ENCODE results near the gene DLG5. TPM values are rescaled to one million over a fixed set of nuclear protein-coding genes. Genes with fewer than 3 reads are reported as not detected.

DLG5 gene
- total RNA-seq, 2 experiments from 2014 or later = 2.1 to 2.3 TPM

- POLR2A ChIA-PET = no interaction called here
- Mint-ChIP-seq H3K9me3 (ENCODE audit: low read depth) (no peaks in the 10 kb centered on the region), H3K27ac (no peak overlapping the region), H3K4me1 (no peaks in the 10 kb centered on the region), H3K27me3 (no peaks in the 10 kb centered on the region), H3K4me3 (no peak overlapping the region), H3K36me3 (ENCODE audit: low read depth) (no peaks in the 10 kb centered on the region)
- ATAC-seq = no peak
- intact Hi-C loops (cut with DNase I, micrococcal nuclease) = no loop called here
- no peak for DNase-seq
- CTCF ChIA-PET = no interaction called here
These were observed 135.0 kb downstream of the DLG5 start for GRCh38 chr10:77791506-77791905.

DNA sequence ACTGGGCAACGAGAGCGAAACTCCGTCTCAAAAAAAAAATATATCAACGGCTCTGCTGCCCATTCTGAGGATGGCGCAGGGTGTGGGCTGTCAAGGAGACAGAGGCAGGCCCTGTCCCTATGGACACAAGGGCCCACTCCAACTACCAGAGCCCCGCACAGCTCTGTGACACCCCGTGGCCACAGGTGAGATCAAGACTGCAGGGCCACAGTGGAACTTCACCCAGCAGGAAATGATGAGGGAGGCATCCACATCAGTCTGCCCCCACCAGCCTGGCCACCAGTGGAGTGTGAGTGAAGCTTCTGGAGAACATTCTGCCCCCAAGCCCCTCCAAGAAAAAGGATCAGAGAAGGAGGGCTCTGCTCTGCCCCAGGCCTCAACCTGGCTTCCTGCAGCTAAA, 136.7 kb downstream of the DLG5 start:
- ChIA-PET CTCF (interaction anchor here (0.8 kb wide), 1 partner anchor 12 kb away, joined by 3 read pairs; no protein-coding TSS in a partner anchor), POLR2A (no interaction called here)
- Mint-ChIP-seq H3K36me3 (ENCODE audit: low read depth) (peaks cover 1% of the 10 kb centered on the region), H3K4me3 (no peak overlapping the region), H3K4me1 (no peaks in the 10 kb centered on the region), H3K9me3 (ENCODE audit: low read depth) (no peaks in the 10 kb centered on the region), H3K27me3 (no peaks in the 10 kb centered on the region), H3K27ac (no peak overlapping the region)
- intact Hi-C loops (cut with DNase I, micrococcal nuclease) = no loop called here
- ATAC-seq (no peak), DNase-seq (no peak)

DNA sequence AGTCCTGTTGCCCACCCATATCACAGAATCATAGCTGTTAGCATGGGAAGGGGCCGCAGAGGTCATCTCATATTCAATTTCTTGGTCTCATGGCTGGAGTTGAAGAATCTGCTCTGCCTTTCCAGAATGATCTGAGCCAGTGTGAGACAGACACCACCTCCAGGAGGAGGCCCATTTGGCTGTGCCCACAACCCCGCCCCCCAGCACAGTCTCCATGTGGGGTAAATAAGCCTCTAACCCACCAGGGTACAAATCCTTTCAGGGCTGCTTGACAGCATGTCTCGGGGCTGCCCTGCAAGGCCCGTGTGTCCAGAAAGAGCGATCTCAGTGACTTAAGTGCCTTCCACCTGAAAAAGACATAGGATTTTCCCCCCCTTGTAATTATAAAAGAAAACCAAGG, 137.5 kb downstream of the DLG5 start:
- intact Hi-C loops (cut with DNase I, micrococcal nuclease) = no loop called here
- peaks cover 1% of the 10 kb centered on the region for H3K36me3 Mint-ChIP-seq (ENCODE audit: low read depth)
- POLR2A ChIA-PET = no interaction called here
- no peak overlapping the region for H3K27ac Mint-ChIP-seq
- no peaks in the 10 kb centered on the region for H3K27me3 Mint-ChIP-seq
- DNase-seq (no peak), ATAC-seq (no peak)
- no peak overlapping the region for H3K4me3 Mint-ChIP-seq
- no peaks in the 10 kb centered on the region for H3K4me1 Mint-ChIP-seq
- no peaks in the 10 kb centered on the region for H3K9me3 Mint-ChIP-seq (ENCODE audit: low read depth)
- CTCF ChIA-PET = interaction anchor here (0.8 kb wide), 1 partner anchor 11 kb away, joined by 3 read pairs; no protein-coding TSS in a partner anchor

GRCh38 chr10:77788496-77789010, 138.0 kb downstream of the DLG5 start:
- no peak for ATAC-seq
- intact Hi-C loops (cut with DNase I, micrococcal nuclease) = no loop called here
- Mint-ChIP-seq H3K27me3 (no peaks in the 10 kb centered on the region), H3K9me3 (ENCODE audit: low read depth) (no peaks in the 10 kb centered on the region), H3K36me3 (ENCODE audit: low read depth) (peaks cover 1% of the 10 kb centered on the region), H3K4me3 (no peak overlapping the region), H3K27ac (no peak overlapping the region), H3K4me1 (no peaks in the 10 kb centered on the region)
- ChIA-PET CTCF (interaction anchor here (0.6 kb wide), 2 partner anchors 58 to 1784 kb away, joined by 3 to 5 read pairs; no protein-coding TSS in a partner anchor), POLR2A (no interaction called here)
- no peak for DNase-seq

- DNase-seq (no peak), ATAC-seq (no peak)
- Mint-ChIP-seq H3K4me3 (no peak overlapping the region), H3K27me3 (no peaks in the 10 kb centered on the region), H3K36me3 (ENCODE audit: low read depth) (peaks cover 1% of the 10 kb centered on the region), H3K27ac (no peak overlapping the region), H3K4me1 (no peaks in the 10 kb centered on the region), H3K9me3 (ENCODE audit: low read depth) (no peaks in the 10 kb centered on the region)
- ChIA-PET POLR2A (no interaction called here), CTCF (interaction anchor here (0.6 kb wide), 1 partner anchor 23 kb away, joined by 3 read pairs; no protein-coding TSS in a partner anchor)
- intact Hi-C loops (cut with DNase I, micrococcal nuclease) = no loop called here
These were observed 139.1 kb downstream of the DLG5 start for GRCh38 chr10:77787440-77787839.

GRCh38 chr10:77784856-77785255, 141.7 kb downstream of the DLG5 start:
- ChIA-PET CTCF (interaction anchor here (0.7 kb wide), 1 partner anchor 609 kb away, joined by 3 read pairs; no protein-coding TSS in a partner anchor), POLR2A (interaction anchor here (0.6 kb wide), 1 partner anchor 141 kb away, joined by 5 read pairs; no protein-coding TSS in a partner anchor)
- Mint-ChIP-seq H3K27me3 (no peaks in the 10 kb centered on the region), H3K4me3 (no peak overlapping the region), H3K9me3 (ENCODE audit: low read depth) (no peaks in the 10 kb centered on the region), H3K4me1 (no peaks in the 10 kb centered on the region), H3K27ac (no peak overlapping the region), H3K36me3 (ENCODE audit: low read depth) (peaks cover 1% of the 10 kb centered on the region)
- ATAC-seq = no peak
- DNase-seq = no peak
- intact Hi-C loops (cut with DNase I, micrococcal nuclease) = no loop called here

- ChIA-PET CTCF (no interaction called here), POLR2A (no interaction called here)
- peaks cover 1% of the 10 kb centered on the region for H3K36me3 Mint-ChIP-seq (ENCODE audit: low read depth)
- no peaks in the 10 kb centered on the region for H3K27me3 Mint-ChIP-seq
- no peak for DNase-seq
- no peaks in the 10 kb centered on the region for H3K4me1 Mint-ChIP-seq
- H3K9me3 Mint-ChIP-seq (ENCODE audit: low read depth) = peaks cover 1% of the 10 kb centered on the region
- no peak for ATAC-seq
- H3K4me3 Mint-ChIP-seq = no peak overlapping the region
- H3K27ac Mint-ChIP-seq = no peak overlapping the region
- intact Hi-C loops (cut with DNase I, micrococcal nuclease) = no loop called here
These were observed 144.1 kb downstream of the DLG5 start for GRCh38 chr10:77782328-77783061.

DNA sequence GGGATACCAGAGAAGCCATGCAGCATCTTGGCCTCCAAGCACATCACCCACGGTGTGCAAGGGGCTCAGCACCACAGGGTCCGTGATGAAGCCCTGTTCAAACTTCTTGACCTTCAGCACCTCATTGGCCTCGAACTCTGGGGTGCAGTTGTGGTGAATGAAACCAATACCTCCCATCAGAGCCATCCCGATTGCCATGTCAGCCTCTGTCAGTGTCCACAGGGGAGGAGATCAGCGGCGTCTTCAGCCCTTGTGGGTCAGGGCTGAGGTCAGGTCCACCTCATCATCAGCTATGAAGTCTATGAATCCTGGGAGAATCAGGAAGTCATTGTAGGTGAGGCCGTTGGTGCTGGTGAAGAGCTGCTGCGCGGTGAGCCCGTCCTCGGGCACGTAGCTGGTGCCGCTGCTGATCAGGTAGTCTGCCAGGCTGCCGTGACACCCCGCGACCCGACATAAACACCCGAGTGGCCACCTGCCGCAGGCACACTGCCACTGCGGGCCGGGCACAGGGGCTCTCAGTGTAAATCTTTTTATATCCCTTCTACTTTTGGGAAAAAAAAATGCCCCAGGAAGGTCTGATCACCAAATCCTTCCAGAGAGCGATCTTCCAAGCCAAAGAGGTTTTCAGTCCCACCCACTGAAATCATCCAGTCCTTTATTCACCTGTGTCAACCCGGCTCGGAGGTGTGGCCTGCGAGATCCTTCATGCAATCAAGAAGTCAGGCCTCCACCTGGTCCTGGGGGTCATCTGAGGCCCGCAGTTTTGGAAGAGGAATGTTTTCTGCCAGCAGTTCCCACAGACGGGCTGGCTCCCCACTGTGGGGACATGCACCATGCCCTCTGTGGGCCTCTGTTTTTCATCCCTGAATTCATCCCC, 144.9 kb downstream of the DLG5 start:
- ATAC-seq = no peak
- intact Hi-C loops (cut with DNase I, micrococcal nuclease) = no loop called here

DNA sequence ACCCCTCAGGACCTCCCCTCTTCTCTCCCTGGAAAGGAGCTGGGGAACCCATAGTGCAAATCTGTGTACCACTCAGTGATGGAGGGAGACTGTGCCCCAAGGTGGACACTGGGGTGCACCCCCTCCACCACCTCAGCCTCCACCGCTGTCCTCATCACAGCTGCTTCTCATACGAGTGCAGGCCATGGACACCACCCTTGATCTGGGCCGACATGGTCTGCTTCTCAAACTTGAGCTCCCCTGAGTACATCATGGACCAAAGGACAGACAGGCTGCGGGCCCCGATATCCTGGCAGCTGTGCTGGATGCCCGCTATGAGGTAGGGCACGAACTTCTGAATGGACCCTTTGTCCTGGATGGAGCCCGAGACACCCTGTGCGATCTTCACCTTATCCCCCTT, 146.4 kb downstream of the DLG5 start:
- ATAC-seq (no peak), DNase-seq (no peak)
- POLR2A ChIA-PET = no interaction called here
- H3K4me1 Mint-ChIP-seq = no peaks in the 10 kb centered on the region
- CTCF ChIA-PET = no interaction called here
- no peak overlapping the region for H3K4me3 Mint-ChIP-seq
- no peaks in the 10 kb centered on the region for H3K27me3 Mint-ChIP-seq
- peaks cover 12% of the 10 kb centered on the region for H3K9me3 Mint-ChIP-seq (ENCODE audit: low read depth)
- no peak overlapping the region for H3K27ac Mint-ChIP-seq
- peaks cover 3% of the 10 kb centered on the region for H3K36me3 Mint-ChIP-seq (ENCODE audit: low read depth)
- intact Hi-C loops (cut with DNase I, micrococcal nuclease) = no loop called here

More for the DNA sequence above, 144.9 kb downstream of the DLG5 start:
- Mint-ChIP-seq H3K27me3 (no peaks in the 10 kb centered on the region), H3K9me3 (ENCODE audit: low read depth) (peaks cover 6% of the 10 kb centered on the region), H3K27ac (no peak overlapping the region), H3K4me3 (no peak overlapping the region), H3K36me3 (ENCODE audit: low read depth) (peaks cover 1% of the 10 kb centered on the region), H3K4me1 (no peaks in the 10 kb centered on the region)
- DNase-seq = no peak
- CTCF ChIA-PET = no interaction called here
- POLR2A ChIA-PET = no interaction called here

- intact Hi-C loops (cut with DNase I, micrococcal nuclease) = no loop called here
- H3K4me3 Mint-ChIP-seq = no peak overlapping the region
- POLR2A ChIA-PET = no interaction called here
- no peaks in the 10 kb centered on the region for H3K27me3 Mint-ChIP-seq
- no peak overlapping the region for H3K27ac Mint-ChIP-seq
- no peaks in the 10 kb centered on the region for H3K4me1 Mint-ChIP-seq
- DNase-seq (no peak), ATAC-seq (no peak)
- H3K36me3 Mint-ChIP-seq (ENCODE audit: low read depth) = peaks cover 3% of the 10 kb centered on the region
- CTCF ChIA-PET = no interaction called here
- H3K9me3 Mint-ChIP-seq (ENCODE audit: low read depth) = peaks cover 12% of the 10 kb centered on the region
These were observed 150.1 kb downstream of the DLG5 start for GRCh38 chr10:77776487-77776886.

DNA sequence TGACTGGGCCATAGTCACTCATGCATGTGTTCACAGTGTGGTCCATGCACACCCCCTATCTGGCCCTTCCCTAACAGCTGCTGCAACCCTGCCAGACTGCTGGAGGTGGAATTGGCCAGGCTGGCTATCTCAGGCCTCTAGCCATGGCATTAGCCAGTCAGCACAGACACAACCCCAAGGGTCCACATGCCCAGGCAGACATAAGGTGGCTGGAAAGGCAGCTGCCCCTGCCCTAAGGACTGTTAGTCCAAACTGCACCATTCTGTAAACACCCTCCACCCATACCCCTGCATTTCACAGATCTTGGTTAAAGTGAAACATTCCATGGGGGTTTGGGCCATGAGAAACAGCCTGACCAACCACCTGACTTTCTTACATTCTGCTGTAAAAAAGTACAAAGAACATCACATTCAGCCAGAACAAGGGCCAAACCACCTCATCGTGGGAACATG, 151.6 kb downstream of the DLG5 start:
- H3K4me3 Mint-ChIP-seq = no peak overlapping the region
- POLR2A ChIA-PET = no interaction called here
- no peaks in the 10 kb centered on the region for H3K4me1 Mint-ChIP-seq
- no peak for DNase-seq
- CTCF ChIA-PET = no interaction called here
- ATAC-seq = no peak
- intact Hi-C loops (cut with DNase I, micrococcal nuclease) = no loop called here
- H3K27me3 Mint-ChIP-seq = no peaks in the 10 kb centered on the region
- H3K9me3 Mint-ChIP-seq (ENCODE audit: low read depth) = peaks cover 12% of the 10 kb centered on the region
- no peak overlapping the region for H3K27ac Mint-ChIP-seq
- H3K36me3 Mint-ChIP-seq (ENCODE audit: low read depth) = peaks cover 3% of the 10 kb centered on the region

All from activated CD4-positive, alpha-beta T cell treated with anti-CD3 and anti-CD28 coated beads for 36 hours (primary cell).